Peyer's patch (tissue), 4 donors: ENCODE measurements around the gene ZNF503. TPM values are rescaled to one million over a fixed set of nuclear protein-coding genes. Genes with fewer than 3 reads are reported as not detected.

Source experiments
- DNase-seq, 3 donors: peaks; one replicate each; pipeline ENCODE4 v3.0.0-alpha.2; 2017 to 2019
- H3K27ac ChIP-seq, 4 donors: fragments of 200-600 bp; sonication (generic); one replicate each; pipeline ENCODE4 v1.5.1; 2016 to 2019
- H3K27me3 ChIP-seq, 2 donors: fragments of 200-600 bp; sonication (generic); one replicate each; pipeline ENCODE4 v1.5.1; 2019
- H3K36me3 ChIP-seq, 3 donors: fragments of 200-600 bp; sonication (generic); one replicate each; pipeline ENCODE4 v1.5.1; 2016 to 2019
- H3K4me1 ChIP-seq, 4 donors: fragments of 200-600 bp; sonication (generic); one replicate each; pipeline ENCODE4 v1.5.1; 2016 to 2019
- H3K4me3 ChIP-seq, 4 donors: fragments of 200-600 bp; sonication (generic); 1 replicate in 3 of 4; 2 replicates in 1 of 4; pipeline ENCODE4 v1.5.1; 2016 to 2019; ENCODE audit warnings: mild to moderate bottlenecking in 1 of 4
- H3K9me3 ChIP-seq, 4 donors: fragments of 200-600 bp; sonication (generic); one replicate each; pipeline ENCODE4 v1.5.1; 2016 to 2019; ENCODE audit warnings: mild to moderate bottlenecking in 1 of 4
- POLR2A ChIP-seq, 2 donors: fragments of 450-650 bp; IDR thresholded peaks; one replicate each; pipeline ENCODE4 v1.5.1; 2017; ENCODE audit warnings: antibody characterized with exemption in 2 of 2, mild to moderate bottlenecking in 2 of 2, moderate library complexity in 2 of 2
- total RNA-seq, 4 donors: library from RNA; depleted of rRNA; stranded (reverse); fragments of >200 nt; gene quantifications; one replicate each; pipeline ENCODE4 v1.1.0, GENCODE V29; 2016
- TF ChIP-seq, protein P1 (sequence below), 6 experiments: fragments of 450-650 bp in 4 of 6; fragments of 200-600 bp in 2 of 6; sonication (generic) in 1 of 6; IDR thresholded peaks; one replicate each; pipeline ENCODE4 v1.5.1; 2017 to 2019; ENCODE audit warnings: antibody characterized with exemption in 6 of 6, mild to moderate bottlenecking in 3 of 6, moderate library complexity in 1 of 6

The ZNF503 gene
- total RNA-seq, 4 donors from 2014 or later: 5.2 to 9.1 (median 6.4) TPM

DNA sequence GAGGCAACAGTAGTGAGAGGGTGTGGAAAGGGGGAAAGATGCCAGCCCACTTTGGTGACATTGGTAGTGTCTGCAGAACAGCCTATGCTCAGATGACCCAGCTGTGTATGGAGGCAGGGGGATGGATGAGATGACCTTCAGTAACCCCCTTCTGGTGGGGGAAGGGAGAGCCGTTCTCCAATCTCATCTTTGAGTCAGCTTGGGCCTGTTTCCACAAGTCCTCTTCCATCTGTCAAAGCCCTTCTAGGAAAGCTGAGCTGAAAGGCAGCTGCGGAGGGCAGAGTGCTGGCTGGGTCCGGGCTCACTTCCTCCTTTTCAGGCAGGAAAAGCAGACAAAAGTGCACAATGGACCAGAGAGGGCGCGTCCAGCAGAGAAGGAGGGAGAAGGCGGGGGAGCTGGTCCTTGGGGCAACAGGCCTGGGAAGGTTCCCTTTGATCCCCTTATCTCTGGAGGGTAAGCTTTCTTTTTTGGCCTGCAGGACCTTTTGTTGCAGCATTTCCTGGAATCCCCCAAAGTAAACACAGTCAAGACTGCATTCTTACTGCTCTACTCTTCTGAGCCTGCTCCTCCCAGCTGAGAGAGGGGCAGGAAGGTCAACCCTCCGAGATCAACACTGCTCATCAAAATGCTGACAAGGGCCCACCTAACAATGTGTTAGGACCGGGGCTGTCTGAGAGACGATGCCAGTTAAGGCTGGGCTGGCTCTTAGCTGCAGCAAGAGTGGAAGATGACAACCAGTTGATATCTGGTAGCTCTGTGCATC is 28.6 kb upstream of the ZNF503 start:
- TF ChIP-seq, protein P1, sequence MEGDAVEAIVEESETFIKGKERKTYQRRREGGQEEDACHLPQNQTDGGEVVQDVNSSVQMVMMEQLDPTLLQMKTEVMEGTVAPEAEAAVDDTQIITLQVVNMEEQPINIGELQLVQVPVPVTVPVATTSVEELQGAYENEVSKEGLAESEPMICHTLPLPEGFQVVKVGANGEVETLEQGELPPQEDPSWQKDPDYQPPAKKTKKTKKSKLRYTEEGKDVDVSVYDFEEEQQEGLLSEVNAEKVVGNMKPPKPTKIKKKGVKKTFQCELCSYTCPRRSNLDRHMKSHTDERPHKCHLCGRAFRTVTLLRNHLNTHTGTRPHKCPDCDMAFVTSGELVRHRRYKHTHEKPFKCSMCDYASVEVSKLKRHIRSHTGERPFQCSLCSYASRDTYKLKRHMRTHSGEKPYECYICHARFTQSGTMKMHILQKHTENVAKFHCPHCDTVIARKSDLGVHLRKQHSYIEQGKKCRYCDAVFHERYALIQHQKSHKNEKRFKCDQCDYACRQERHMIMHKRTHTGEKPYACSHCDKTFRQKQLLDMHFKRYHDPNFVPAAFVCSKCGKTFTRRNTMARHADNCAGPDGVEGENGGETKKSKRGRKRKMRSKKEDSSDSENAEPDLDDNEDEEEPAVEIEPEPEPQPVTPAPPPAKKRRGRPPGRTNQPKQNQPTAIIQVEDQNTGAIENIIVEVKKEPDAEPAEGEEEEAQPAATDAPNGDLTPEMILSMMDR (IDR thresholded peaks at IDR 0.05): no peak
- no peak for TF ChIP-seq POLR2A (IDR thresholded peaks at IDR 0.05)
- H3K27me3 ChIP-seq: no peaks in the 10 kb centered on the region
- peak overlapping the region; percentile 38 to 79 (median 66) for H3K27ac ChIP-seq
- H3K4me3 ChIP-seq: no peak overlapping the region
- no peaks in the 10 kb centered on the region for H3K36me3 ChIP-seq
- no peaks in the 10 kb centered on the region for H3K9me3 ChIP-seq
- DNase-seq: peak in 1 of 3 donors; percentile 63
- H3K4me1 ChIP-seq: peaks cover 0 to 24% (median 0%) of the 10 kb centered on the region in 4 donors

DNA sequence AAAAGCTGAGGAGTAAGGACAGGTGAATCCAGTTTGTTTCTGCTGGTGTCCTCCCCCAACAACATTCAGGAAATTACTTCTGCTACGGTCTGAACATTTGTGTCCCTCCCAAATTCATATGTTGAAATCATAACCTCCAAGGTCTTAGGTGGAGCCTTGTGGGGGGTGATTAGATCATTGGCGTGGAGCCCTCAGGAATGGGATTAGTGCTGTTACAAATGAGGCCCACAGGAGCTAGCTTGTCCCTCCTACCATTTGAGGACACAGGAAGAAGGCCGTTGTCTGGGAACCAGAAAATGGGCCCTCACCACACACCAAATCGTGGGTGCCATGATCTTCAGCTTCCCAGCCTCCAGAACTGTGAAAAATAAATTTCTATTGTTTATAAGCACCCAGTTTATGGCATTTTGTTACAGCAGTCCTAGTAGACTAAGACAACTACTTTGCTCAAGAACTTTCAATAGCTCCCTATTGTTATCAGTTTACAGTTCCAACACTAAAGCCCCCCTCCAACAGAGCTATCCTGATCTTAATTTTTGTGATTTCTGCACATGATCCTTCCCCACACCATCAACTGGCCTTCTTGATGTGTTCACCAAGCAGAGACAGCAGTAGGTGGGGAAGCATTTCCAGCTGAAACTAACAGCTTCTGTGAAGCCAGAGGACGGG is 27.7 kb upstream of the ZNF503 start:
- no peaks in the 10 kb centered on the region for H3K36me3 ChIP-seq
- DNase-seq: no peak
- TF ChIP-seq POLR2A (IDR thresholded peaks at IDR 0.05): no peak
- TF ChIP-seq, protein P1 (IDR thresholded peaks at IDR 0.05): no peak
- H3K9me3 ChIP-seq: no peaks in the 10 kb centered on the region
- H3K4me3 ChIP-seq: no peak overlapping the region
- peaks cover 0 to 24% (median 0%) of the 10 kb centered on the region in 4 donors for H3K4me1 ChIP-seq
- peak overlapping the region in 1 of 4 donors; percentile 79 for H3K27ac ChIP-seq
- no peaks in the 10 kb centered on the region for H3K27me3 ChIP-seq

DNA sequence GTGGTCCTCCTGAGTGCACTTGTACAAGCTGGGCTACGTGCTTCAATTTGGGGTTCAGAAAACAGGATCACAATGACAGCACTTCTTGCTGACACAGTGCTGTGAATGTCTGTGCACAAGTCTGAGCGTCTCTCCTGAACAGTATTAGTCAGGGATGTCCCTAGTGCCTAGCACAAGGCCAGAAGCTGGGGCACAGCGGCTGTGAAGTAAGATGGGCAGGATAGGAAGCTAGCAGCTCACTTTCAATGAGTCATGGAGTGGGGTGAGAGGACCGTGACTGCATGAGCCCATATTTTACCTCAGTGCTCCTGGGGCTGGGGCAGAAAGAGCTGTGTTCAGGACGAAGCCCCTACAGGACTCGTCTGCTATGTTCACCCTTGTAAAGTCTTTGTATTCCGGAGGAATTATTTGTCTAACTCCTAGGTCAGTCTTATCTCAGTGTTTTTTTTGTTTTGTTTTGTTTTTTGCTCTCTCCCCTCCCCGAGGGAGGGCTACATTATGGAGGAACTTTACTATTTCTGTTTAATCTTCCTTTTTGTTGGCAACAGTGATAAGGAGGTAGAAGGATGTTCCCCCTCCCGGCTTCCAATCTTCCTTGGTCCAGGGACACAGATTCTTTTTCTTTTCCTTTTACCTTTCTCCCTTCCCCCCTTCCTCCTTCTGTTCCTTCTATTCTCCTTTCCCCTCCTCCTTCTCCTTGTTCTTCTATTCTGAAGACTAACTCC is 27.0 kb upstream of the ZNF503 start:
- peak overlapping the region in 1 of 4 donors; percentile 28 for H3K27ac ChIP-seq
- H3K4me1 ChIP-seq: peaks cover 0 to 24% (median 0%) of the 10 kb centered on the region in 4 donors
- TF ChIP-seq POLR2A (IDR thresholded peaks at IDR 0.05): no peak
- TF ChIP-seq, protein P1 (IDR thresholded peaks at IDR 0.05): no peak

DNA sequence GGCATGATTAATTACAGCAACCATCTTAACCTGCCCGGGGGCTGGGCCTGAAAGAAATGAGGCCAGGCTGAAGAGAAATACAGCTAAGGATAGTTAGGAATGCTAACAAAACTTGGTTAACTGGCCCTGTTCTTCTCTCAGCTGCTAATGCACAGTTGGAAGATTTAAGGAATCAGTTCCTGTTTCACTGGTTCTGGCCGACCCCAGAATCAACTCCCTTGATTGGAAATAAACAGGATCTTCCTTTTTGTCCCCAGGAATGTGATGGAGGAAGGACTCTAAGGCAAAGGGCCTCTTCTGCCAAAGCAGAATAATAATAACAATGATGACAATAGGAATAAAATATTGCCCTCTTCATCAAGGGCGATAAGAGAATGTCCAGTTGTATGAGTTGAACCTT is 26.4 kb upstream of the ZNF503 start:
- no peak overlapping the region for H3K4me3 ChIP-seq
- DNase-seq: no peak
- H3K27me3 ChIP-seq: no peaks in the 10 kb centered on the region
- no peaks in the 10 kb centered on the region for H3K9me3 ChIP-seq
- TF ChIP-seq POLR2A (IDR thresholded peaks at IDR 0.05): no peak
- TF ChIP-seq, protein P1 (IDR thresholded peaks at IDR 0.05): no peak
- no peaks in the 10 kb centered on the region for H3K36me3 ChIP-seq
- H3K4me1 ChIP-seq: peaks cover 0 to 24% (median 0%) of the 10 kb centered on the region in 4 donors
- H3K27ac ChIP-seq: peak overlapping the region in 1 of 4 donors; percentile 28

More for the DNA sequence above, 27.0 kb upstream of the ZNF503 start:
- Histone ChIP-seq H3K36me3 (no peaks in the 10 kb centered on the region), H3K4me3 (no peak overlapping the region), H3K9me3 (no peaks in the 10 kb centered on the region), H3K27me3 (no peaks in the 10 kb centered on the region)
- DNase-seq: no peak

DNA sequence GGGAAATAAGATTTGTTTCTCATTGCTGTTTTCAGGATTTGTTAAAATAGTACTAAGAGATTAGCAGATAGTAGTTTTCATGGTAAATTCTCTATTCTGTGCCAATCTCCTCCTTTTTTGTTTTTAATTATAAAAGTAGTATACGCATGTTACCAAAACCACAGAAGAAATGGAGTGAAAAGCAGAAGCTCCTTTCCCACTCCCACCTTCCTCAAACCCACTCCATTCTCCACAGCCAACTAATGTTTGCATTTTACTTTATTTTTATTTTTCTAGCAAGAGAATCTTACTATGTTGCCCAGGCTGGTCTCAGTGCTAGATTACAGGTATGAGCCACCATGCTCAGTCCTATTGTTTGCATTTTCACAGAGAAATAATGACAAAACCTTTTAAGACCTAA is 25.3 kb upstream of the ZNF503 start:
- no peak overlapping the region for H3K4me3 ChIP-seq
- DNase-seq: no peak
- H3K27me3 ChIP-seq: no peaks in the 10 kb centered on the region
- H3K27ac ChIP-seq: no peak overlapping the region
- no peaks in the 10 kb centered on the region for H3K9me3 ChIP-seq
- H3K36me3 ChIP-seq: no peaks in the 10 kb centered on the region
- TF ChIP-seq, protein P1 (IDR thresholded peaks at IDR 0.05): no peak
- no peak for TF ChIP-seq POLR2A (IDR thresholded peaks at IDR 0.05)
- peaks cover 0 to 16% (median 0%) of the 10 kb centered on the region in 4 donors for H3K4me1 ChIP-seq
